K562 (cell line): Measurements from ENCODE around the gene MRTFB. TPM values are rescaled to one million over a fixed set of nuclear protein-coding genes. Genes with fewer than 3 reads are reported as not detected.

Source experiments
- ATAC-seq: fragments of 200-7000 bp; cut with Tn5 transposase; 3 replicates; pipeline ENCODE4 v1.9.1; 2020; ENCODE audit warnings: moderate library complexity
- BruUV-seq: library from RNA; stranded (reverse); fragments of 400-500 nt; replicated peaks from 2 replicates; lab custom pipeline; 2021; lab: Mats Ljungman, UMichigan
- CTCF ChIA-PET: fragments of 300-600 bp; formaldehyde crosslinking; extraction: SDS; loops from one replicate; lab custom pipeline; 2021; ENCODE audit warnings: low intra/inter-chr PET ratio; lab: Yijun Ruan, JAX
- POLR2A ChIA-PET: fragments of 300-600, 350-650 bp; sonication (Branson Sonifier 250); formaldehyde crosslinking; extraction: SDS; loops from one replicate; lab custom pipeline; 2021; ENCODE audit warnings: antibody characterized with exemption, inconsistent platforms; lab: Yijun Ruan, JAX
- DNase-seq, 4 experiments: peaks; one replicate each; pipeline versions ENCODE4 v3.0.0 to v3.0.0-alpha.2; 2011 to 2018; ENCODE audit warnings: low spot score in 3 of 4, mixed read lengths in 3 of 4; ENCODE audit errors: extremely low read depth in 1 of 4
- FAIRE-seq: peaks from 2 replicates; lab custom pipeline; 2011; peaks lifted over from hg19 to GRCh38; lab: Jason Lieb, UNC
- H2AFZ ChIP-seq: 2 replicates; pipeline ENCODE4 v1.6.0; 2011; ENCODE audit warnings: low read depth, low read length, control low read depth, inconsistent platforms
- H3K27ac ChIP-seq: fragments of 200-600 bp; 3 replicates; pipeline ENCODE4 v1.8.0; 2011; ENCODE audit warnings: low read depth, mild to moderate bottlenecking, control low read depth, inconsistent platforms, low read length, moderate library complexity, mixed read lengths; ENCODE audit errors: extremely low read depth
- H3K27me3 ChIP-seq, 2 experiments: fragments of 300-600 bp in 1 of 2; 2 replicates in 1 of 2; 3 replicates in 1 of 2; pipeline versions ENCODE4 v1.6.0 to v1.8.0; 2011; ENCODE audit warnings: inconsistent platforms in 2 of 2, low read length in 2 of 2, mild to moderate bottlenecking in 1 of 2, mixed read lengths in 1 of 2, moderate library complexity in 1 of 2; ENCODE audit not compliant: control insufficient read depth in 2 of 2, insufficient read depth in 2 of 2
- H3K36me3 ChIP-seq: fragments of 300-600 bp; 3 replicates; pipeline ENCODE4 v1.8.0; 2011; ENCODE audit warnings: mild to moderate bottlenecking, low read length, inconsistent platforms; ENCODE audit not compliant: control insufficient read depth, insufficient read depth
- H3K4me1 ChIP-seq, 2 experiments: fragments of 200-600 bp in 1 of 2; replicated peaks in 1 of 2; 2 replicates in 1 of 2; 3 replicates in 1 of 2; pipeline versions ENCODE4 v1.5.1 to v1.8.0; 2011; ENCODE audit warnings: inconsistent platforms in 2 of 2, low read length in 2 of 2, mild to moderate bottlenecking in 1 of 2, mixed read lengths in 1 of 2, moderate library complexity in 1 of 2; ENCODE audit not compliant: control insufficient read depth in 2 of 2, insufficient read depth in 2 of 2
- H3K4me2 ChIP-seq: 2 replicates; pipeline ENCODE4 v1.6.1; 2011; ENCODE audit warnings: low read length, control low read depth, inconsistent platforms, mixed read lengths; ENCODE audit not compliant: insufficient read depth
- H3K4me3 ChIP-seq: fragments of 200-600 bp; sonication (generic), shearing (Covaris generic); 2 replicates; pipeline ENCODE4 v1.5.1; 2016; ENCODE audit warnings: control low read depth, inconsistent platforms
- H3K79me2 ChIP-seq: fragments of 200-600 bp; 3 replicates; pipeline ENCODE4 v1.8.0; 2011; ENCODE audit warnings: low read length, inconsistent platforms; ENCODE audit not compliant: control insufficient read depth, insufficient read depth
- H3K9ac ChIP-seq, 2 experiments: 2 replicates each; pipeline versions ENCODE4 v1.6.0 to v1.6.1; 2011; ENCODE audit warnings: low read depth in 2 of 2, low read length in 2 of 2, control low read depth in 1 of 2, inconsistent platforms in 1 of 2, mild to moderate bottlenecking in 1 of 2, mixed read lengths in 1 of 2; ENCODE audit not compliant: insufficient read depth in 1 of 2
- H3K9me1 ChIP-seq: one replicate; pipeline ENCODE4 v1.6.0; 2011; ENCODE audit warnings: inconsistent platforms, mild to moderate bottlenecking, low read length, moderate library complexity; ENCODE audit not compliant: control insufficient read depth, insufficient read depth
- H3K9me3 ChIP-seq: replicated peaks from 2 replicates; pipeline ENCODE4 v1.5.1; 2011; ENCODE audit warnings: low read depth, low read length, inconsistent platforms; ENCODE audit not compliant: control insufficient read depth, insufficient read depth
- H4K20me1 ChIP-seq: replicated peaks from 2 replicates; pipeline ENCODE4 v1.6.1; 2011; ENCODE audit warnings: low read length, inconsistent platforms, mixed read lengths; ENCODE audit not compliant: control insufficient read depth, insufficient read depth
- FOXP1 ChIP-seq: sonication (generic); formaldehyde crosslinking; IDR thresholded peaks from 2 replicates; pipeline ENCODE4 v1.8.0; 2022; ENCODE audit warnings: mild to moderate bottlenecking, missing genetic modification reagents
- HINFP ChIP-seq: fragments of 450-650 bp; conservative IDR thresholded peaks from 2 replicates; pipeline ENCODE4 v1.6.1; 2016; ENCODE audit warnings: missing genetic modification characterization, low read depth, mild to moderate bottlenecking, control low read depth, missing compliant biosample characterization
- NFATC3 ChIP-seq: fragments of 450-650 bp; IDR thresholded peaks from 2 replicates; pipeline ENCODE4 v1.6.1; 2017; ENCODE audit warnings: mild to moderate bottlenecking
- NR2C2 ChIP-seq, 2 experiments: fragments of 200-800 bp in 1 of 2; sonication (Bioruptor generic) in 1 of 2; sonication (generic) in 1 of 2; formaldehyde crosslinking in 1 of 2; IDR thresholded peaks; 2 replicates each; pipeline versions ENCODE4 v1.6.1 to v1.8.0; 2016 to 2022; ENCODE audit warnings: mild to moderate bottlenecking in 1 of 2, missing compliant biosample characterization in 1 of 2, missing genetic modification characterization in 1 of 2, missing genetic modification reagents in 1 of 2
- SP2 ChIP-seq: IDR thresholded peaks from 2 replicates; pipeline ENCODE4 v1.6.1; 2011; ENCODE audit warnings: mild to moderate bottlenecking, low read depth, low read length, moderate library complexity; ENCODE audit not compliant: poor library complexity, severe bottlenecking; ENCODE audit errors: extremely low read depth
- TGIF2 ChIP-seq: sonication (generic); formaldehyde crosslinking; IDR thresholded peaks from 2 replicates; pipeline ENCODE4 v1.8.1; 2022; ENCODE audit warnings: mild to moderate bottlenecking, missing genetic modification reagents, moderate library complexity
- ZC3H11A ChIP-seq: IDR thresholded peaks from 2 replicates; pipeline ENCODE4 v1.6.1; 2012; ENCODE audit warnings: low read depth, low read length, improper control_type of control experiment
- ZFP1 ChIP-seq: fragments of 450-650 bp; formaldehyde crosslinking; IDR thresholded peaks from 2 replicates; pipeline ENCODE4 v1.4.0; 2020; ENCODE audit warnings: mild to moderate bottlenecking, mixed read lengths
- ZFPM2 ChIP-seq: fragments of 250-450 bp; sonication (Bioruptor Pico); IDR thresholded peaks from 2 replicates; pipeline ENCODE4 v1.5.1; 2022; ENCODE audit warnings: mild to moderate bottlenecking
- ZNF347 ChIP-seq: fragments of 450-650 bp; formaldehyde crosslinking; IDR thresholded peaks from 2 replicates; pipeline ENCODE4 v1.4.0; 2020; ENCODE audit warnings: low read depth, mild to moderate bottlenecking, moderate library complexity
- WGBS: fragments of 100-300 bp; shearing (Covaris generic); methylation state at CpG from one replicate; pipeline ENCODE4 v1.1.6; 2016; ENCODE audit warnings: low coverage, mixed read lengths; ENCODE audit not compliant: insufficient coverage; ENCODE audit errors: missing lambda C conversion rate; 5-methylcytosine and 5-hydroxymethylcytosine counted together
- in situ Hi-C: fragments of 300-500 bp; cut with MboI; formaldehyde crosslinking; loops from 4 replicates; pipeline ENCODE4 v1.15.0; 2018; ENCODE audit warnings: inconsistent platforms, mixed read lengths
- intact Hi-C: fragments of 100-400 bp; cut with micrococcal nuclease; formaldehyde crosslinking; loops from 2 replicates; pipeline ENCODE4 v1.14.2; 2022
- polyA plus RNA-seq, 8 experiments: library from polyadenylated mRNA; depleted of rRNA in 4 of 8; stranded (reverse) in 5 of 8; unstranded in 3 of 8; fragments of >200 nt; fragmentation: Nextera tagmentation in 2 of 8; fragmentation: Illumina TruSeq in 1 of 8; extraction: Ambion mirVana in 2 of 8; extraction: Trizol in 1 of 8; gene quantifications; 2 replicates each; pipeline versions ENCODE4 v1.2.1 to v1.2.3, GENCODE V29; 2011 to 2014; ENCODE audit warnings: inconsistent platforms in 1 of 8, missing spikeins in 1 of 8
- total RNA-seq, 7 experiments: library from RNA; depleted of rRNA in 6 of 7; stranded (reverse); fragments of >200 nt in 6 of 7; fragmentation: Illumina TruSeq in 2 of 7; extraction: Trizol in 2 of 7; gene quantifications; 2 replicates each; pipeline versions ENCODE4 v1.2.1 to v1.2.3, GENCODE V29; 2011 to 2021; ENCODE audit warnings: low replicate concordance in 1 of 7
- TF ChIP-seq, protein P1 (sequence below), 2 experiments: fragments of 450-650 bp in 1 of 2; sonication (generic) in 1 of 2; formaldehyde crosslinking in 1 of 2; IDR thresholded peaks; 2 replicates each; pipeline versions ENCODE4 v1.7.1 to v1.9.0; 2016 to 2022; ENCODE audit warnings: inconsistent platforms in 1 of 2, mild to moderate bottlenecking in 1 of 2, missing genetic modification reagents in 1 of 2

The MRTFB gene
- total and polyA plus RNA-seq, 9 of the 15 experiments (the other 6 are each of a cell fraction or from before 2014, with no cell fraction given): 2.2 to 12.7 (median 7.0) TPM

DNA sequence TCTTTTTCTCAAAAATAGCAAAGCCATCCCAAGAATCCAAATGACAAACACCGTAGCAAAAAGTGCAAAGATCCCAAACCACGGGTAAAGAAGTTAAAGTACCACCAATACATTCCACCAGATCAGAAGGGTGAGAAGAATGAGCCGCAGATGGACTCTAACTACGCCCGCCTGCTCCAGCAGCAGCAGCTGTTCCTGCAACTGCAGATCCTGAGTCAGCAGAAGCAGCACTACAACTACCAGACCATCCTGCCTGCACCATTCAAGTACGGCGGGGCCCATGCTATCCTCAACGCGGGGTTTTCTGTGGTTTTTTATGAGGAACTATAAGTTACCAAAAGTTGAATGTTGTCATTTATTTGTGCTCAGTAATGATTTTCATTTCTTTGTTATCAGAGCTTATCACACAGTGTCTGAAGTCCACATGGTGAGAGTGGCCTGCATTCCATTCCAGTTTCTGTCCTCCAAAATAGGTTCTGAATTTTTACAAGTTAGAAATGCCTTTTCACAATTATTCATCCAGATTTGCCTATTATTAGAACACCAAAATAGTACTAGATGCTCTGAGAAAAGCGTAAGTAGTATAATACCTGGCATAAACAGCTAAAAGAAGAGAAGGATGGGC, 169.2 kb downstream of the MRTFB start:
- FAIRE-seq (no peak), ATAC-seq (no peak), DNase-seq (no peak)
- H3K79me2 ChIP-seq: no peaks in the 10 kb centered on the region
- no TSS peak for BruUV-seq
- CTCF ChIA-PET: no interaction called here
- no peak overlapping the region for H3K4me3 ChIP-seq
- H3K36me3 ChIP-seq: peaks cover 19% of the 10 kb centered on the region; the same call in 2 of the 3 replicates
- no peaks in the 10 kb centered on the region for H3K9me3 ChIP-seq
- WGBS: 86% methylated on average over 10 of the region's 10 CpGs
- intact Hi-C loops: no loop called here
- no peaks in the 10 kb centered on the region; a peak in 1 of 5 replicates for H3K4me1 ChIP-seq
- no peak overlapping the region for H3K4me2 ChIP-seq
- H3K27ac ChIP-seq: no peak overlapping the region
- in situ Hi-C loops: no loop called here
- H4K20me1 ChIP-seq: no peaks in the 10 kb centered on the region
- POLR2A ChIA-PET: interaction anchor here (1.0 to 1.1 kb wide), 3 partner anchors 13 to 247 kb away, joined by 3 read pairs; no protein-coding TSS in a partner anchor
- no peak overlapping the region for H3K9ac ChIP-seq
- no peaks in the 10 kb centered on the region for H3K27me3 ChIP-seq
- no peak overlapping the region for H2AFZ ChIP-seq
- H3K9me1 ChIP-seq: no peaks in the 10 kb centered on the region
- TF ChIP-seq ZFPM2 (CRISPR knock-in tag) (no peak), ZFP1 (CRISPR knock-in tag) (no peak), TGIF2 (CRISPR knock-in tag) (no peak), NR2C2 (CRISPR knock-in tag; IDR thresholded peaks at IDR 0.05) (no peak), NR2C2 (tag; IDR thresholded peaks at IDR 0.05) (no peak), ZNF347 (CRISPR knock-in tag) (no peak), FOXP1 (no peak), ZC3H11A (no peak), HINFP (no peak), SP2 (no peak), NFATC3 (no peak)
- TF ChIP-seq, protein P1, sequence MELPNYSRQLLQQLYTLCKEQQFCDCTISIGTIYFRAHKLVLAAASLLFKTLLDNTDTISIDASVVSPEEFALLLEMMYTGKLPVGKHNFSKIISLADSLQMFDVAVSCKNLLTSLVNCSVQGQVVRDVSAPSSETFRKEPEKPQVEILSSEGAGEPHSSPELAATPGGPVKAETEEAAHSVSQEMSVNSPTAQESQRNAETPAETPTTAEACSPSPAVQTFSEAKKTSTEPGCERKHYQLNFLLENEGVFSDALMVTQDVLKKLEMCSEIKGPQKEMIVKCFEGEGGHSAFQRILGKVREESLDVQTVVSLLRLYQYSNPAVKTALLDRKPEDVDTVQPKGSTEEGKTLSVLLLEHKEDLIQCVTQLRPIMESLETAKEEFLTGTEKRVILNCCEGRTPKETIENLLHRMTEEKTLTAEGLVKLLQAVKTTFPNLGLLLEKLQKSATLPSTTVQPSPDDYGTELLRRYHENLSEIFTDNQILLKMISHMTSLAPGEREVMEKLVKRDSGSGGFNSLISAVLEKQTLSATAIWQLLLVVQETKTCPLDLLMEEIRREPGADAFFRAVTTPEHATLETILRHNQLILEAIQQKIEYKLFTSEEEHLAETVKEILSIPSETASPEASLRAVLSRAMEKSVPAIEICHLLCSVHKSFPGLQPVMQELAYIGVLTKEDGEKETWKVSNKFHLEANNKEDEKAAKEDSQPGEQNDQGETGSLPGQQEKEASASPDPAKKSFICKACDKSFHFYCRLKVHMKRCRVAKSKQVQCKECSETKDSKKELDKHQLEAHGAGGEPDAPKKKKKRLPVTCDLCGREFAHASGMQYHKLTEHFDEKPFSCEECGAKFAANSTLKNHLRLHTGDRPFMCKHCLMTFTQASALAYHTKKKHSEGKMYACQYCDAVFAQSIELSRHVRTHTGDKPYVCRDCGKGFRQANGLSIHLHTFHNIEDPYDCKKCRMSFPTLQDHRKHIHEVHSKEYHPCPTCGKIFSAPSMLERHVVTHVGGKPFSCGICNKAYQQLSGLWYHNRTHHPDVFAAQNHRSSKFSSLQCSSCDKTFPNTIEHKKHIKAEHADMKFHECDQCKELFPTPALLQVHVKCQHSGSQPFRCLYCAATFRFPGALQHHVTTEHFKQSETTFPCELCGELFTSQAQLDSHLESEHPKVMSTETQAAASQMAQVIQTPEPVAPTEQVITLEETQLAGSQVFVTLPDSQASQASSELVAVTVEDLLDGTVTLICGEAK (IDR thresholded peaks at IDR 0.05): no peak
- TF ChIP-seq, protein P1 (CRISPR knock-in tag; IDR thresholded peaks at IDR 0.05): no peak
